IMR-90 (cell line): ENCODE measurements around the gene ACOT7. TPM values are rescaled to one million over a fixed set of nuclear protein-coding genes. Genes with fewer than 3 reads are reported as not detected.

ENCODE experiments used
- ATAC-seq: fragments of 200-7000 bp; cut with Tn5 transposase; 2 replicates; pipeline ENCODE4 v1.9.1; 2020; ENCODE audit warnings: low read depth, mild to moderate bottlenecking, moderate library complexity
- BruUV-seq: library from RNA; stranded (reverse); fragments of 400-500 nt; replicated peaks from 2 replicates; lab custom pipeline; 2021; lab: Mats Ljungman, UMichigan
- CTCF ChIA-PET: fragments of 300-600 bp; formaldehyde crosslinking; extraction: SDS; loops from one replicate; lab custom pipeline; 2021; ENCODE audit warnings: antibody characterized with exemption; lab: Yijun Ruan, JAX
- POLR2A ChIA-PET: fragments of 300-600 bp; sonication (Branson Sonifier 250); formaldehyde crosslinking; loops from one replicate; lab custom pipeline; 2022; ENCODE audit warnings: antibody characterized with exemption; ENCODE audit not compliant: unreplicated experiment; lab: Charles Lee
- DNase-seq: peaks from one replicate; pipeline ENCODE4 v3.0.0; 2013
- H2AFZ ChIP-seq: replicated peaks from 2 replicates; pipeline ENCODE3; 2013; ENCODE audit warnings: low read length, mild to moderate bottlenecking; ENCODE audit not compliant: poor library complexity
- H2AK5ac ChIP-seq: 2 replicates; pipeline ENCODE4 v1.6.1; 2013; ENCODE audit warnings: low read depth, low read length, inconsistent platforms
- H2AK9ac ChIP-seq: replicated peaks from 2 replicates; pipeline ENCODE3; 2013; ENCODE audit warnings: mild to moderate bottlenecking, low read depth, low read length, moderate library complexity; ENCODE audit not compliant: poor library complexity
- H2BK120ac ChIP-seq: 2 replicates; pipeline ENCODE4 v1.6.1; 2013; ENCODE audit warnings: low read depth, low read length, inconsistent platforms
- H2BK15ac ChIP-seq: 3 replicates; pipeline ENCODE4 v1.6.1; 2013; ENCODE audit warnings: low read depth, low read length, inconsistent platforms
- H2BK20ac ChIP-seq: 2 replicates; pipeline ENCODE4 v1.6.1; 2013; ENCODE audit warnings: low read depth, mild to moderate bottlenecking, inconsistent platforms, low read length, moderate library complexity
- H2BK5ac ChIP-seq: 2 replicates; pipeline ENCODE4 v1.6.1; 2013; ENCODE audit warnings: mild to moderate bottlenecking, low read depth, low read length, inconsistent platforms; ENCODE audit not compliant: poor library complexity, severe bottlenecking
- H3K14ac ChIP-seq: replicated peaks from 2 replicates; pipeline ENCODE4 v1.6.1; 2013; ENCODE audit warnings: low read depth, low read length, inconsistent platforms
- H3K18ac ChIP-seq: 2 replicates; pipeline ENCODE4 v1.6.1; 2013; ENCODE audit warnings: low read depth, low read length, control low read depth
- H3K23ac ChIP-seq: 2 replicates; pipeline ENCODE4 v1.6.1; 2013; ENCODE audit warnings: low read depth, low read length, inconsistent platforms
- H3K27ac ChIP-seq: 2 replicates; pipeline ENCODE4 v1.5.1; 2013; ENCODE audit warnings: mild to moderate bottlenecking, control low read depth, low read length; ENCODE audit not compliant: insufficient read depth
- H3K27me3 ChIP-seq: 2 replicates; pipeline ENCODE4 v1.6.1; 2013; ENCODE audit warnings: low read length; ENCODE audit not compliant: control insufficient read depth, insufficient read depth
- H3K36me3 ChIP-seq: 2 replicates; pipeline ENCODE4 v1.6.1; 2013; ENCODE audit warnings: low read length, mixed read lengths; ENCODE audit not compliant: control insufficient read depth, insufficient read depth
- H3K4ac ChIP-seq: 2 replicates; pipeline ENCODE4 v1.6.1; 2013; ENCODE audit warnings: low read depth, low read length, inconsistent platforms
- H3K4me1 ChIP-seq: 2 replicates; pipeline ENCODE4 v1.6.1; 2013; ENCODE audit warnings: low read length, mixed read lengths; ENCODE audit not compliant: control insufficient read depth, insufficient read depth
- H3K4me2 ChIP-seq: 2 replicates; pipeline ENCODE4 v1.6.1; 2013; ENCODE audit warnings: low read depth, mild to moderate bottlenecking, control low read depth, low read length, moderate library complexity
- H3K4me3 ChIP-seq: 2 replicates; pipeline ENCODE4 v1.5.1; 2013; ENCODE audit warnings: low read depth, mild to moderate bottlenecking, control low read depth, low read length, moderate library complexity; ENCODE audit not compliant: insufficient read depth
- H3K56ac ChIP-seq: 2 replicates; pipeline ENCODE4 v1.6.1; 2013; ENCODE audit warnings: low read length, inconsistent platforms; ENCODE audit not compliant: insufficient read depth; ENCODE audit errors: extremely low read depth
- H3K79me1 ChIP-seq, 2 experiments: 2 replicates each; pipeline ENCODE4 v1.6.1; 2013; ENCODE audit warnings: low read length in 2 of 2, inconsistent platforms in 1 of 2, low read depth in 1 of 2
- H3K9ac ChIP-seq: 2 replicates; pipeline ENCODE4 v1.6.1; 2013; ENCODE audit warnings: low read depth, low read length, control low read depth
- H3K9me1 ChIP-seq: 2 replicates; pipeline ENCODE4 v1.6.1; 2013; ENCODE audit warnings: low read length, inconsistent platforms; ENCODE audit not compliant: insufficient read depth
- H3K9me3 ChIP-seq: 2 replicates; pipeline ENCODE4 v1.6.1; 2013; ENCODE audit warnings: low read length; ENCODE audit not compliant: control insufficient read depth, insufficient read depth
- H4K20me1 ChIP-seq: 2 replicates; pipeline ENCODE4 v1.6.1; 2013; ENCODE audit warnings: low read length, inconsistent platforms; ENCODE audit not compliant: insufficient read depth
- H4K5ac ChIP-seq: 2 replicates; pipeline ENCODE4 v1.6.1; 2013; ENCODE audit warnings: mild to moderate bottlenecking, low read depth, low read length, control low read depth
- H4K8ac ChIP-seq, 2 experiments: 2 replicates each; pipeline ENCODE4 v1.6.1; 2013; ENCODE audit warnings: low read depth in 2 of 2, low read length in 2 of 2, control low read depth in 1 of 2, inconsistent platforms in 1 of 2
- H4K91ac ChIP-seq: 2 replicates; pipeline ENCODE4 v1.6.1; 2013; ENCODE audit warnings: low read depth, low read length, inconsistent platforms; ENCODE audit not compliant: insufficient read depth
- BHLHE40 ChIP-seq: fragments of 150-350 bp; IDR thresholded peaks from 2 replicates; pipeline ENCODE4 v1.6.1; 2016; ENCODE audit warnings: mild to moderate bottlenecking, low read depth, low read length
- CEBPB ChIP-seq: IDR thresholded peaks from 2 replicates; pipeline ENCODE4 v1.6.1; 2012; ENCODE audit warnings: low read depth, low read length, improper control_type of control experiment
- CTCF ChIP-seq: conservative IDR thresholded peaks from 2 replicates; pipeline ENCODE4 v1.5.1; 2012; ENCODE audit warnings: mild to moderate bottlenecking, low read depth, low read length, improper control_type of control experiment
- ELK1 ChIP-seq: fragments of 150-350 bp; IDR thresholded peaks from 2 replicates; pipeline ENCODE4 v1.6.1; 2016; ENCODE audit warnings: low read depth, mild to moderate bottlenecking, low read length, moderate library complexity, borderline replicate concordance
- FOS ChIP-seq: fragments of 150-350 bp; IDR thresholded peaks from 2 replicates; pipeline ENCODE4 v1.6.1; 2016; ENCODE audit warnings: low read depth, low read length
- MAFK ChIP-seq: IDR thresholded peaks from 2 replicates; pipeline ENCODE4 v1.6.1; 2012; ENCODE audit warnings: low read depth, low read length, improper control_type of control experiment
- MAZ ChIP-seq: IDR thresholded peaks from 2 replicates; pipeline ENCODE4 v1.6.1; 2012; ENCODE audit warnings: low read depth, mild to moderate bottlenecking, low read length, improper control_type of control experiment, moderate library complexity, borderline replicate concordance
- MXI1 ChIP-seq: IDR thresholded peaks from 2 replicates; pipeline ENCODE4 v1.6.1; 2012; ENCODE audit warnings: low read depth, mild to moderate bottlenecking, low read length, moderate library complexity, borderline replicate concordance
- NFE2L2 ChIP-seq: fragments of 150-350 bp; IDR thresholded peaks from 2 replicates; pipeline ENCODE4 v1.6.1; 2016; ENCODE audit warnings: low read depth, mild to moderate bottlenecking, low read length
- POLR2A ChIP-seq: IDR thresholded peaks from 2 replicates; pipeline ENCODE4 v1.6.1; 2012; ENCODE audit warnings: mild to moderate bottlenecking, low read depth, low read length
- RCOR1 ChIP-seq: IDR thresholded peaks from 2 replicates; pipeline ENCODE4 v1.6.1; 2012; ENCODE audit warnings: mild to moderate bottlenecking, low read length, improper control_type of control experiment; ENCODE audit not compliant: insufficient replicate concordance
- RFX5 ChIP-seq: IDR thresholded peaks from 2 replicates; pipeline ENCODE4 v1.8.0; 2012; ENCODE audit warnings: low read depth, mild to moderate bottlenecking, low read length, moderate library complexity
- SMC3 ChIP-seq: fragments of 150-350 bp; IDR thresholded peaks from 2 replicates; pipeline ENCODE4 v1.6.1; 2016; ENCODE audit warnings: low read depth, mild to moderate bottlenecking, antibody characterized with exemption, low read length, moderate library complexity
- USF2 ChIP-seq: fragments of 150-350 bp; IDR thresholded peaks from 2 replicates; pipeline ENCODE4 v1.6.1; 2017; ENCODE audit warnings: mild to moderate bottlenecking, antibody characterized with exemption, low read length, low read depth
- WGBS, 2 experiments: methylation state at CpG; one replicate each; pipeline versions ENCODE4 v1.1.5 to v1.1.7; 2013; ENCODE audit warnings: missing lambda C conversion rate in 2 of 2; ENCODE audit not compliant: insufficient read length in 1 of 2; ENCODE audit errors: extremely low coverage in 2 of 2; 5-methylcytosine and 5-hydroxymethylcytosine counted together
- dilution Hi-C: fragments of 300-500 bp; cut with HindIII; formaldehyde crosslinking; loops from one replicate; pipeline ENCODE4 v1.14.3; 2018; ENCODE audit warnings: low sequenced_read_pairs; ENCODE audit not compliant: unreplicated experiment
- in situ Hi-C: fragments of 300-500 bp; cut with MboI; formaldehyde crosslinking; loops from 3 replicates; pipeline ENCODE4 v1.14.3; 2019; ENCODE audit warnings: low sequenced_read_pairs, inconsistent platforms, mixed read lengths
- intact Hi-C: fragments of 100-400 bp; cut with micrococcal nuclease; formaldehyde crosslinking; loops from 2 replicates; pipeline ENCODE4 v1.10.0; 2022
- polyA plus RNA-seq, 3 experiments: library from polyadenylated mRNA; depleted of rRNA; stranded (reverse); fragments of >200 nt; gene quantifications; 2 replicates each; pipeline ENCODE4 v1.2.3, GENCODE V29; 2012; ENCODE audit warnings: low replicate concordance in 1 of 3
- total RNA-seq: library from RNA; depleted of rRNA; stranded (reverse); fragments of >200 nt; gene quantifications from 2 replicates; pipeline ENCODE4 v1.2.3, GENCODE V29; 2012

ACOT7 gene
- total and polyA plus RNA-seq, 2 of the 4 experiments (the other 2 are of a cell fraction), result 51.6 to 242 TPM

- H3K56ac ChIP-seq, result no peak overlapping the region
- peaks cover 34% of the 10 kb centered on the region for H3K27me3 ChIP-seq
- dilution Hi-C loops (no loop called here), intact Hi-C loops (loop anchor here (2.0 kb wide), 1 partner anchor 54 kb away; no protein-coding TSS in a partner anchor), in situ Hi-C loops (no loop called here)
- no peak overlapping the region for H2BK5ac ChIP-seq
- DNase-seq (no peak), ATAC-seq (peak; percentile 36)
- H3K9me1 ChIP-seq, result peaks cover 3% of the 10 kb centered on the region; the same call in 1 of the 2 replicates
- no peaks in the 10 kb centered on the region; the same call in 1 of the 2 replicates for H4K20me1 ChIP-seq
- no TSS peak for BruUV-seq
- no peak overlapping the region for H4K5ac ChIP-seq
- H2AK5ac ChIP-seq, result no peak overlapping the region; the same call in 1 of the 2 replicates
- H2BK15ac ChIP-seq, result no peak overlapping the region
- ChIA-PET CTCF (interaction anchor here (1.1 kb wide), 1 partner anchor 8 kb away, joined by 3 read pairs; no protein-coding TSS in a partner anchor), POLR2A (no interaction called here)
- no peak overlapping the region for H3K4me2 ChIP-seq
- no peak overlapping the region for H4K91ac ChIP-seq
- H3K23ac ChIP-seq, result no peak overlapping the region
- no peak overlapping the region for H2AK9ac ChIP-seq
- TF ChIP-seq POLR2A (no peak), MXI1 (no peak), NFE2L2 (no peak), CTCF (no peak), BHLHE40 (no peak), CEBPB (no peak), FOS (no peak), MAFK (no peak), RFX5 (no peak), MAZ (no peak), USF2 (no peak), SMC3 (no peak), RCOR1 (no peak), ELK1 (no peak)
- no peaks in the 10 kb centered on the region for H3K79me1 ChIP-seq
- WGBS, 2 experiments, result 100% methylated on average over 1 of the region's 6 CpGs; no CpG with 5 or more reads in 1 of the 2 experiments
- H3K18ac ChIP-seq, result no peak overlapping the region
- no peak overlapping the region for H2BK120ac ChIP-seq
- no peak overlapping the region for H3K9ac ChIP-seq
- no peak overlapping the region for H3K4ac ChIP-seq
- no peaks in the 10 kb centered on the region for H3K9me3 ChIP-seq
- H4K8ac ChIP-seq, result no peak overlapping the region
- H3K36me3 ChIP-seq, result no peaks in the 10 kb centered on the region
- H2AFZ ChIP-seq, result peak overlapping the region; percentile 49
- no peak overlapping the region for H3K4me3 ChIP-seq
- H2BK20ac ChIP-seq, result no peak overlapping the region
- H3K27ac ChIP-seq, result no peak overlapping the region
- no peak overlapping the region for H3K14ac ChIP-seq
- H3K4me1 ChIP-seq, result peaks cover 2% of the 10 kb centered on the region
These were observed 19.3 kb upstream of the ACOT7 start for GRCh38 chr1:6412896-6413295.
